ENCODE measurements around the gene KRTAP12-2.

The KRTAP12-2 gene

GRCh38 chr21:44625756-44626155, 41.0 kb downstream of the KRTAP12-2 start:
- H3K27ac ChIP-seq (ENCODE audit: low read length) = no peak overlapping the region
- H3K36me3 ChIP-seq (replicated peaks; ENCODE audit: low read depth, low read length) = no peaks in the 10 kb centered on the region
- no peak overlapping the region for H2AFZ ChIP-seq (ENCODE audit: low read depth, low read length)
- H3K4me3 ChIP-seq (ENCODE audit: low read length) = no peak overlapping the region
- H3K4me2 ChIP-seq (ENCODE audit: low read length) = no peak overlapping the region
- TF ChIP-seq CTCF (IDR thresholded peaks at IDR 0.05; ENCODE audit: low read depth, low read length) (no peak), EZH2phosphoT487 (IDR thresholded peaks at IDR 0.05; ENCODE audit: low read depth) (no peak)
- H3K27me3 ChIP-seq (ENCODE audit: low read depth, low read length) = no peaks in the 10 kb centered on the region
- H4K20me1 ChIP-seq (ENCODE audit: insufficient read depth, low read length) = no peaks in the 10 kb centered on the region
- 0 out of 2 replicates have a peak, but pooled peaks cover 1% of the 10 kb centered on the region for H3K9me3 ChIP-seq (ENCODE audit: insufficient read depth, low read length)
- H3K4me1 ChIP-seq (ENCODE audit: low read length) = no peaks in the 10 kb centered on the region
- H3K79me2 ChIP-seq (ENCODE audit: low read length) = no peaks in the 10 kb centered on the region
- H3K9ac ChIP-seq (ENCODE audit: low read length) = no peak overlapping the region

GRCh38 chr21:44623575-44623974, 43.2 kb downstream of the KRTAP12-2 start:
- Histone ChIP-seq H3K9me3 (ENCODE audit: insufficient read depth, low read length) (peaks cover 4% of the 10 kb centered on the region; the same call in 1 of the 2 replicates), H3K4me3 (ENCODE audit: low read length) (no peak overlapping the region), H3K79me2 (ENCODE audit: low read length) (no peaks in the 10 kb centered on the region), H3K9ac (ENCODE audit: low read length) (no peak overlapping the region), H3K4me2 (ENCODE audit: low read length) (no peak overlapping the region), H3K4me1 (ENCODE audit: low read length) (no peaks in the 10 kb centered on the region), H3K27me3 (ENCODE audit: low read depth, low read length) (no peaks in the 10 kb centered on the region), H2AFZ (ENCODE audit: low read depth, low read length) (no peak overlapping the region), H3K36me3 (replicated peaks; ENCODE audit: low read depth, low read length) (no peaks in the 10 kb centered on the region), H3K27ac (ENCODE audit: low read length) (no peak overlapping the region), H4K20me1 (ENCODE audit: insufficient read depth, low read length) (no peaks in the 10 kb centered on the region)
- TF ChIP-seq CTCF (IDR thresholded peaks at IDR 0.05; ENCODE audit: low read depth, low read length) (no peak), EZH2phosphoT487 (IDR thresholded peaks at IDR 0.05; ENCODE audit: low read depth) (no peak)

- Histone ChIP-seq H4K20me1 (ENCODE audit: insufficient read depth, low read length) (no peaks in the 10 kb centered on the region), H3K9ac (ENCODE audit: low read length) (no peak overlapping the region), H3K36me3 (replicated peaks; ENCODE audit: low read depth, low read length) (no peaks in the 10 kb centered on the region), H3K9me3 (ENCODE audit: insufficient read depth, low read length) (peaks cover 4% of the 10 kb centered on the region; the same call in 1 of the 2 replicates), H3K27ac (ENCODE audit: low read length) (no peak overlapping the region), H3K4me1 (ENCODE audit: low read length) (no peaks in the 10 kb centered on the region), H3K4me3 (ENCODE audit: low read length) (no peak overlapping the region), H3K4me2 (ENCODE audit: low read length) (no peak overlapping the region), H3K79me2 (ENCODE audit: low read length) (no peaks in the 10 kb centered on the region), H2AFZ (ENCODE audit: low read depth, low read length) (no peak overlapping the region), H3K27me3 (ENCODE audit: low read depth, low read length) (no peaks in the 10 kb centered on the region)
- TF ChIP-seq CTCF (IDR thresholded peaks at IDR 0.05; ENCODE audit: low read depth, low read length) (no peak), EZH2phosphoT487 (IDR thresholded peaks at IDR 0.05; ENCODE audit: low read depth) (no peak)
These were observed 46.8 kb downstream of the KRTAP12-2 start for GRCh38 chr21:44619886-44620285.

- peaks cover 4% of the 10 kb centered on the region; the same call in 1 of the 2 replicates for H3K9me3 ChIP-seq (ENCODE audit: insufficient read depth, low read length)
- no peak overlapping the region for H3K4me2 ChIP-seq (ENCODE audit: low read length)
- no peaks in the 10 kb centered on the region for H3K36me3 ChIP-seq (replicated peaks; ENCODE audit: low read depth, low read length)
- H3K27me3 ChIP-seq (ENCODE audit: low read depth, low read length) = no peaks in the 10 kb centered on the region
- no peak overlapping the region for H3K27ac ChIP-seq (ENCODE audit: low read length)
- no peak overlapping the region for H3K9ac ChIP-seq (ENCODE audit: low read length)
- H4K20me1 ChIP-seq (ENCODE audit: insufficient read depth, low read length) = no peaks in the 10 kb centered on the region
- H3K4me3 ChIP-seq (ENCODE audit: low read length) = no peak overlapping the region
- TF ChIP-seq EZH2phosphoT487 (IDR thresholded peaks at IDR 0.05; ENCODE audit: low read depth) = no peak
- no peaks in the 10 kb centered on the region for H3K79me2 ChIP-seq (ENCODE audit: low read length)
- H3K4me1 ChIP-seq (ENCODE audit: low read length) = no peaks in the 10 kb centered on the region
- H2AFZ ChIP-seq (ENCODE audit: low read depth, low read length) = peak overlapping the region; percentile 31; the same call in 1 of the 2 replicates
These were observed 47.8 kb downstream of the KRTAP12-2 start for GRCh38 chr21:44618909-44619308.

Measured in OCI-LY3 (cell line).